ENCODE measurements around the gene YDJC.

DNA sequence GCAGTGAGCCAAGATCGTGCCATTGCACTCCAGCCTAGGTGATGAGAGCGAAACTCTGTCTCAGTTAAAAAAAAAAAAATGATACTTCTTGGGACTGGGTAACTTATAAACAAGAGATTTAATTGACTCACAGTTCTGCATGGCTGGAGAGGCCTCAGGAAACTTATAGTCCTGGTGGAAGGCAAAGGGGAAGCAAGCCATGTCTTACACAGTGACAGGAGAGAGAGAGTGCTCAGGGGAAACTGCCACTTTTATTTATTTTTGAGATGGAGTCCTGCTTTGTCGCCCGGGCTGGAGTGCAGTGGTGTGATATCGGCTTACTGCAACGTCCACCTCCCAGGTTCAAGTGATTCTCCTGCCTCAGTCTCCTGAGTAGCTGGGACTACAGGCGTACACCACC is 20.5 kb upstream of the YDJC start:
- TF ChIP-seq, protein P1, sequence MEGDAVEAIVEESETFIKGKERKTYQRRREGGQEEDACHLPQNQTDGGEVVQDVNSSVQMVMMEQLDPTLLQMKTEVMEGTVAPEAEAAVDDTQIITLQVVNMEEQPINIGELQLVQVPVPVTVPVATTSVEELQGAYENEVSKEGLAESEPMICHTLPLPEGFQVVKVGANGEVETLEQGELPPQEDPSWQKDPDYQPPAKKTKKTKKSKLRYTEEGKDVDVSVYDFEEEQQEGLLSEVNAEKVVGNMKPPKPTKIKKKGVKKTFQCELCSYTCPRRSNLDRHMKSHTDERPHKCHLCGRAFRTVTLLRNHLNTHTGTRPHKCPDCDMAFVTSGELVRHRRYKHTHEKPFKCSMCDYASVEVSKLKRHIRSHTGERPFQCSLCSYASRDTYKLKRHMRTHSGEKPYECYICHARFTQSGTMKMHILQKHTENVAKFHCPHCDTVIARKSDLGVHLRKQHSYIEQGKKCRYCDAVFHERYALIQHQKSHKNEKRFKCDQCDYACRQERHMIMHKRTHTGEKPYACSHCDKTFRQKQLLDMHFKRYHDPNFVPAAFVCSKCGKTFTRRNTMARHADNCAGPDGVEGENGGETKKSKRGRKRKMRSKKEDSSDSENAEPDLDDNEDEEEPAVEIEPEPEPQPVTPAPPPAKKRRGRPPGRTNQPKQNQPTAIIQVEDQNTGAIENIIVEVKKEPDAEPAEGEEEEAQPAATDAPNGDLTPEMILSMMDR (IDR thresholded peaks at IDR 0.05), result no peak
- TF ChIP-seq ZFX (IDR thresholded peaks at IDR 0.05; ENCODE audit: borderline replicate concordance), result no peak

Measured in 22Rv1 (cell line).